HepG2 (cell line): ENCODE data around the gene IL17C. TPM values are rescaled to one million over a fixed set of nuclear protein-coding genes. Genes with fewer than 3 reads are reported as not detected.

ENCODE experiments used
- ATAC-seq: fragments of 200-7000 bp; cut with Tn5 transposase; 3 replicates; pipeline ENCODE4 v1.9.1; 2020; ENCODE audit warnings: mild to moderate bottlenecking, moderate library complexity
- BruUV-seq: library from RNA; stranded (reverse); fragments of 400-500 nt; replicated peaks from 2 replicates; lab custom pipeline; 2021; lab: Mats Ljungman, UMichigan
- CTCF ChIA-PET: fragments of 300-600 bp; formaldehyde crosslinking; extraction: SDS; loops from one replicate; lab custom pipeline; 2021; ENCODE audit warnings: low total read pairs, inconsistent platforms, low intra/inter-chr PET ratio; lab: Yijun Ruan, JAX
- POLR2A ChIA-PET: fragments of 350-600 bp; sonication (Branson Sonifier 250); formaldehyde crosslinking; loops from one replicate; lab custom pipeline; 2020; ENCODE audit warnings: antibody characterized with exemption, inconsistent platforms; lab: Yijun Ruan, JAX
- DNase-seq: peaks from one replicate; pipeline ENCODE4 v3.0.0-alpha.2; 2015; ENCODE audit warnings: low spot score
- FAIRE-seq: peaks from 3 replicates; lab custom pipeline; 2011; peaks lifted over from hg19 to GRCh38; lab: Jason Lieb, UNC
- H2AFZ ChIP-seq: one replicate; pipeline ENCODE4 v1.6.1; 2011; ENCODE audit warnings: low read length, inconsistent platforms
- H3K27ac ChIP-seq: fragments of 300-600 bp; 3 replicates; pipeline ENCODE4 v1.8.0; 2011; ENCODE audit warnings: mixed run types, mild to moderate bottlenecking, mixed read lengths, low read length, inconsistent platforms; ENCODE audit not compliant: insufficient read depth; ENCODE audit errors: extremely low read length
- H3K27me3 ChIP-seq, 2 experiments: fragments of 200-600 bp in 1 of 2; 2 replicates in 1 of 2; 3 replicates in 1 of 2; pipeline versions ENCODE4 v1.6.0 to v1.8.0; 2011; ENCODE audit warnings: low read length in 2 of 2, mild to moderate bottlenecking in 2 of 2, moderate library complexity in 2 of 2, inconsistent platforms in 1 of 2; ENCODE audit not compliant: insufficient read depth in 2 of 2, control insufficient read depth in 1 of 2
- H3K36me3 ChIP-seq, 2 experiments: fragments of 200-600 bp in 1 of 2; replicated peaks in 1 of 2; 2 replicates in 1 of 2; 3 replicates in 1 of 2; pipeline versions ENCODE4 v1.5.1 to v1.8.0; 2011; ENCODE audit warnings: low read length in 2 of 2, inconsistent platforms in 1 of 2; ENCODE audit not compliant: insufficient read depth in 2 of 2, control insufficient read depth in 1 of 2
- H3K4me1 ChIP-seq: 2 replicates; pipeline ENCODE4 v1.5.1; 2012; ENCODE audit warnings: low read length, inconsistent platforms; ENCODE audit not compliant: insufficient read depth
- H3K4me2 ChIP-seq: 2 replicates; pipeline ENCODE4 v1.6.0; 2011; ENCODE audit warnings: low read depth, low read length, inconsistent platforms
- H3K4me3 ChIP-seq, 3 experiments: fragments of 200-600 bp in 1 of 3; sonication (generic), shearing (Covaris generic) in 1 of 3; replicated peaks in 1 of 3; 2 replicates each; pipeline ENCODE4 v1.5.1; 2011 to 2016; ENCODE audit warnings: low read length in 3 of 3, inconsistent platforms in 2 of 3, low read depth in 2 of 3, mild to moderate bottlenecking in 2 of 3, control low read depth in 1 of 3, mixed read lengths in 1 of 3; ENCODE audit not compliant: insufficient read depth in 1 of 3
- H3K79me2 ChIP-seq: one replicate; pipeline ENCODE4 v1.6.1; 2011; ENCODE audit warnings: low read length, inconsistent platforms; ENCODE audit not compliant: insufficient read depth
- H3K9ac ChIP-seq: 2 replicates; pipeline ENCODE4 v1.6.0; 2011; ENCODE audit warnings: mild to moderate bottlenecking, low read depth, low read length, inconsistent platforms; ENCODE audit not compliant: insufficient read depth
- H3K9me3 ChIP-seq: 2 replicates; pipeline ENCODE4 v1.5.1; 2012; ENCODE audit warnings: mild to moderate bottlenecking, low read length
- H4K20me1 ChIP-seq: 2 replicates; pipeline ENCODE4 v1.6.0; 2011; ENCODE audit warnings: inconsistent platforms, mild to moderate bottlenecking, low read length, moderate library complexity; ENCODE audit not compliant: insufficient read depth
- BRCA1 ChIP-seq: sonication (generic); formaldehyde crosslinking; IDR thresholded peaks from 2 replicates; pipeline ENCODE4 v1.4.0; 2020; ENCODE audit warnings: missing genetic modification reagents
- FOXK1 ChIP-seq: sonication (generic); formaldehyde crosslinking; IDR thresholded peaks from 2 replicates; pipeline ENCODE4 v1.4.0; 2020; ENCODE audit warnings: low read depth, missing genetic modification reagents, borderline replicate concordance
- GATAD2A ChIP-seq: IDR thresholded peaks from 2 replicates; pipeline ENCODE4 v1.6.1; 2016
- HNRNPUL1 ChIP-seq: fragments of 200-400 bp; formaldehyde crosslinking; IDR thresholded peaks from 2 replicates; pipeline ENCODE4 v1.6.1; 2017; ENCODE audit warnings: low read depth, mild to moderate bottlenecking, low read length, moderate library complexity
- KDM5B ChIP-seq: sonication (generic); formaldehyde crosslinking; IDR thresholded peaks from 2 replicates; pipeline ENCODE4 v1.4.0; 2020; ENCODE audit warnings: missing genetic modification reagents, mild to moderate bottlenecking, borderline replicate concordance
- NCOA2 ChIP-seq: sonication (generic); formaldehyde crosslinking; IDR thresholded peaks from 2 replicates; pipeline ENCODE4 v1.8.0; 2022; ENCODE audit warnings: inconsistent platforms
- THAP11 ChIP-seq: IDR thresholded peaks from 2 replicates; pipeline ENCODE4 v1.6.1; 2016; ENCODE audit warnings: missing biosample characterization, missing genetic modification reagents
- ZNF350 ChIP-seq: sonication (generic); formaldehyde crosslinking; IDR thresholded peaks from 2 replicates; pipeline ENCODE4 v1.4.0; 2020; ENCODE audit warnings: mild to moderate bottlenecking, low read depth, missing genetic modification reagents, borderline replicate concordance
- ZNF430 ChIP-seq: sonication (generic); formaldehyde crosslinking; IDR thresholded peaks from 2 replicates; pipeline ENCODE4 v1.9.0; 2021; ENCODE audit warnings: mild to moderate bottlenecking, missing genetic modification reagents
- ZNF644 ChIP-seq: IDR thresholded peaks from 2 replicates; pipeline ENCODE4 v1.6.1; 2016; ENCODE audit warnings: low read depth
- WGBS: methylation state at CpG from one replicate; pipeline ENCODE4 v1.1.6; 2017; ENCODE audit warnings: low lambda C conversion rate; 5-methylcytosine and 5-hydroxymethylcytosine counted together
- in situ Hi-C: cut with HindIII; loops from 2 replicates; pipeline ENCODE4 v1.10.0; 2017; ENCODE audit warnings: low pct_unique_long_range_greater_than_20kb; ENCODE audit not compliant: extremely low pct_ligation_motif_present
- intact Hi-C: fragments of 100-400 bp; cut with micrococcal nuclease; formaldehyde crosslinking; loops from one replicate; pipeline ENCODE4 v1.10.0; 2022; ENCODE audit not compliant: unreplicated experiment
- polyA plus RNA-seq, 8 experiments: library from polyadenylated mRNA; depleted of rRNA in 3 of 8; stranded (reverse) in 7 of 8; unstranded in 1 of 8; fragments of >200 nt; fragmentation: Illumina TruSeq in 4 of 8; extraction: Trizol in 4 of 8; gene quantifications; 2 replicates each; pipeline versions ENCODE4 v1.2.1 to v1.2.3, GENCODE V29; 2011 to 2016; ENCODE audit warnings: low read depth in 4 of 8, missing spikeins in 1 of 8, mixed read lengths in 1 of 8; ENCODE audit not compliant: insufficient read depth in 1 of 8
- total RNA-seq, 5 experiments: library from RNA; depleted of rRNA; stranded (reverse); fragments of >200 nt; fragmentation: Illumina TruSeq; extraction: Trizol; gene quantifications; 2 replicates each; pipeline ENCODE4 v1.2.3, GENCODE V29; 2016; ENCODE audit warnings: low read depth in 1 of 5
- TF ChIP-seq, protein P1 (sequence below): sonication (generic); formaldehyde crosslinking; IDR thresholded peaks from 2 replicates; pipeline ENCODE4 v1.8.1; 2023; ENCODE audit warnings: mild to moderate bottlenecking, missing genetic modification reagents, borderline replicate concordance
- TF ChIP-seq, protein P2 (sequence below), 2 experiments: IDR thresholded peaks; 2 replicates each; pipeline ENCODE4 v1.6.1; 2011 to 2012; ENCODE audit warnings: low read length in 2 of 2, borderline replicate concordance in 1 of 2, low read depth in 1 of 2, mild to moderate bottlenecking in 1 of 2, moderate library complexity in 1 of 2
- TF ChIP-seq, protein P3 (sequence below): sonication (generic); formaldehyde crosslinking; IDR thresholded peaks from 2 replicates; pipeline ENCODE4 v1.4.0; 2020; ENCODE audit warnings: missing genetic modification reagents; ENCODE audit errors: not compliant biosample characterization
- TF ChIP-seq, protein P4 (sequence below): sonication (generic); formaldehyde crosslinking; conservative IDR thresholded peaks from 2 replicates; pipeline ENCODE4 v1.8.0; 2022; ENCODE audit warnings: mild to moderate bottlenecking, moderate library complexity, missing genetic modification reagents

The IL17C gene
- total and polyA plus RNA-seq, 2 of the 13 experiments (the other 11 are each of a cell fraction or from before 2014, with no cell fraction given), result not detected

DNA sequence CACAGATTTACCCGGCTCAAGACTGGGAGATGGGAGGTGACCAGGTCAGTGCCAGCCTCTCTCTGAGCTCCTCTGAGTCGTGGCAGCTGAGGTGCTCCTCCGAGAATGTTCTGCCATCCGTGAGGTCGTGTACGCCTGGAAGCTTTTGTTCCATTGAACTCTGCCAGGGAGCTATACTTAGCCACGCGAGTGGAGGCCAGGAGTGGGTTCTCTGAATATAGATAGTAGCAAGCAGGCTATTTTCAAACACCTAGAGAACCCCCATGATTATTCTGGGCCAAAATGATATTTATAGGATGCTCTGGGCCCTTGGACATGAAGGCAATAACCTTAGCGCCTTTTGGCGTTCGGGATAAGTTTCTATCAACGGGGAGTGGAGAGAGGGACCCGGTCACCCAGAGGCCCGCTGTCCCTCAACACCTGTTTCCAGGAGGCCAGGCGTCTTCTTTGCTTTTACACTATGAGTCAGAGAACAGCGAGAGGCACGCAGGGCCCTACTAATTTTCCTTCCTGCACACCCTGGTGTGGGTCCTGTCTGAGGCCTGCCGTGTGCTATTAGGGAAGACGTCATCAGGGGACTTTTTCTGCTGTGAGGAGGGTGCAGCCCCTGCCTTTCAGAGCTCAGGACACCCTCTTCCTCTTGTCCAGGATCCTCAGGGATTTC is 35.5 kb downstream of the IL17C start:
- peaks cover 4% of the 10 kb centered on the region; the same call in 1 of the 2 replicates for H3K4me1 ChIP-seq
- no peak overlapping the region for H3K4me2 ChIP-seq
- H3K9ac ChIP-seq, result no peak overlapping the region
- H3K4me3 ChIP-seq, result no peak overlapping the region
- WGBS, result 89% methylated on average over 19 of the region's 19 CpGs
- peaks cover under 1 to 7% of the 10 kb centered on the region in 2 experiments; a peak in 2 of 5 replicates for H3K27me3 ChIP-seq
- H3K36me3 ChIP-seq, result no peaks in the 10 kb centered on the region; a peak in 1 of 5 replicates
- peaks cover 1% of the 10 kb centered on the region; the same call in 1 of the 2 replicates for H4K20me1 ChIP-seq
- TF ChIP-seq THAP11 (no peak), HNRNPUL1 (no peak), ZNF644 (CRISPR knock-in tag) (no peak), NCOA2 (CRISPR knock-in tag) (no peak), GATAD2A (CRISPR knock-in tag) (no peak), KDM5B (no peak), FOXK1 (no peak), ZNF430 (CRISPR knock-in tag) (no peak), ZNF350 (no peak), BRCA1 (CRISPR knock-in tag) (no peak)
- TF ChIP-seq, protein P1, sequence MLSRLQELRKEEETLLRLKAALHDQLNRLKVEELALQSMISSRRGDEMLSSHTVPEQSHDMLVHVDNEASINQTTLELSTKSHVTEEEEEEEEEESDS (CRISPR knock-in tag), result no peak
- TF ChIP-seq, protein P2, sequence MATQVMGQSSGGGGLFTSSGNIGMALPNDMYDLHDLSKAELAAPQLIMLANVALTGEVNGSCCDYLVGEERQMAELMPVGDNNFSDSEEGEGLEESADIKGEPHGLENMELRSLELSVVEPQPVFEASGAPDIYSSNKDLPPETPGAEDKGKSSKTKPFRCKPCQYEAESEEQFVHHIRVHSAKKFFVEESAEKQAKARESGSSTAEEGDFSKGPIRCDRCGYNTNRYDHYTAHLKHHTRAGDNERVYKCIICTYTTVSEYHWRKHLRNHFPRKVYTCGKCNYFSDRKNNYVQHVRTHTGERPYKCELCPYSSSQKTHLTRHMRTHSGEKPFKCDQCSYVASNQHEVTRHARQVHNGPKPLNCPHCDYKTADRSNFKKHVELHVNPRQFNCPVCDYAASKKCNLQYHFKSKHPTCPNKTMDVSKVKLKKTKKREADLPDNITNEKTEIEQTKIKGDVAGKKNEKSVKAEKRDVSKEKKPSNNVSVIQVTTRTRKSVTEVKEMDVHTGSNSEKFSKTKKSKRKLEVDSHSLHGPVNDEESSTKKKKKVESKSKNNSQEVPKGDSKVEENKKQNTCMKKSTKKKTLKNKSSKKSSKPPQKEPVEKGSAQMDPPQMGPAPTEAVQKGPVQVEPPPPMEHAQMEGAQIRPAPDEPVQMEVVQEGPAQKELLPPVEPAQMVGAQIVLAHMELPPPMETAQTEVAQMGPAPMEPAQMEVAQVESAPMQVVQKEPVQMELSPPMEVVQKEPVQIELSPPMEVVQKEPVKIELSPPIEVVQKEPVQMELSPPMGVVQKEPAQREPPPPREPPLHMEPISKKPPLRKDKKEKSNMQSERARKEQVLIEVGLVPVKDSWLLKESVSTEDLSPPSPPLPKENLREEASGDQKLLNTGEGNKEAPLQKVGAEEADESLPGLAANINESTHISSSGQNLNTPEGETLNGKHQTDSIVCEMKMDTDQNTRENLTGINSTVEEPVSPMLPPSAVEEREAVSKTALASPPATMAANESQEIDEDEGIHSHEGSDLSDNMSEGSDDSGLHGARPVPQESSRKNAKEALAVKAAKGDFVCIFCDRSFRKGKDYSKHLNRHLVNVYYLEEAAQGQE (IDR thresholded peaks at IDR 0.05; ENCODE audit: borderline replicate concordance in 1 of 2, low read depth in 1 of 2, low read length in 2 of 2), result no peak
- TF ChIP-seq, protein P3, sequence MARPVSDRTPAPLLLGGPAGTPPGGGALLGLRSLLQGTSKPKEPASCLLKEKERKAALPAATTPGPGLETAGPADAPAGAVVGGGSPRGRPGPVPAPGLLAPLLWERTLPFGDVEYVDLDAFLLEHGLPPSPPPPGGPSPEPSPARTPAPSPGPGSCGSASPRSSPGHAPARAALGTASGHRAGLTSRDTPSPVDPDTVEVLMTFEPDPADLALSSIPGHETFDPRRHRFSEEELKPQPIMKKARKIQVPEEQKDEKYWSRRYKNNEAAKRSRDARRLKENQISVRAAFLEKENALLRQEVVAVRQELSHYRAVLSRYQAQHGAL, result no peak
- TF ChIP-seq, protein P4, sequence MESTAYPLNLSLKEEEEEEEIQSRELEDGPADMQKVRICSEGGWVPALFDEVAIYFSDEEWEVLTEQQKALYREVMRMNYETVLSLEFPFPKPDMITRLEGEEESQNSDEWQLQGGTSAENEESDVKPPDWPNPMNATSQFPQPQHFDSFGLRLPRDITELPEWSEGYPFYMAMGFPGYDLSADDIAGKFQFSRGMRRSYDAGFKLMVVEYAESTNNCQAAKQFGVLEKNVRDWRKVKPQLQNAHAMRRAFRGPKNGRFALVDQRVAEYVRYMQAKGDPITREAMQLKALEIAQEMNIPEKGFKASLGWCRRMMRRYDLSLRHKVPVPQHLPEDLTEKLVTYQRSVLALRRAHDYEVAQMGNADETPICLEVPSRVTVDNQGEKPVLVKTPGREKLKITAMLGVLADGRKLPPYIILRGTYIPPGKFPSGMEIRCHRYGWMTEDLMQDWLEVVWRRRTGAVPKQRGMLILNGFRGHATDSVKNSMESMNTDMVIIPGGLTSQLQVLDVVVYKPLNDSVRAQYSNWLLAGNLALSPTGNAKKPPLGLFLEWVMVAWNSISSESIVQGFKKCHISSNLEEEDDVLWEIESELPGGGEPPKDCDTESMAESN (CRISPR knock-in tag), result no peak
- H3K9me3 ChIP-seq, result no peaks in the 10 kb centered on the region
- H2AFZ ChIP-seq, result no peak overlapping the region
- DNase-seq, result no peak
- POLR2A ChIA-PET, result interaction anchor here (1.2 kb wide), 1 partner anchor 24 kb away, joined by 4 read pairs; the partner anchor contains the start of gene CYBA
- in situ Hi-C loops, result no loop called here
- no peak for FAIRE-seq
- intact Hi-C loops, result no loop called here
- CTCF ChIA-PET, result no interaction called here
- H3K79me2 ChIP-seq, result no peaks in the 10 kb centered on the region
- no TSS peak for BruUV-seq
- ATAC-seq, result no peak
- H3K27ac ChIP-seq, result no peak overlapping the region
